ENCODE data around the gene IFT57.

DNA sequence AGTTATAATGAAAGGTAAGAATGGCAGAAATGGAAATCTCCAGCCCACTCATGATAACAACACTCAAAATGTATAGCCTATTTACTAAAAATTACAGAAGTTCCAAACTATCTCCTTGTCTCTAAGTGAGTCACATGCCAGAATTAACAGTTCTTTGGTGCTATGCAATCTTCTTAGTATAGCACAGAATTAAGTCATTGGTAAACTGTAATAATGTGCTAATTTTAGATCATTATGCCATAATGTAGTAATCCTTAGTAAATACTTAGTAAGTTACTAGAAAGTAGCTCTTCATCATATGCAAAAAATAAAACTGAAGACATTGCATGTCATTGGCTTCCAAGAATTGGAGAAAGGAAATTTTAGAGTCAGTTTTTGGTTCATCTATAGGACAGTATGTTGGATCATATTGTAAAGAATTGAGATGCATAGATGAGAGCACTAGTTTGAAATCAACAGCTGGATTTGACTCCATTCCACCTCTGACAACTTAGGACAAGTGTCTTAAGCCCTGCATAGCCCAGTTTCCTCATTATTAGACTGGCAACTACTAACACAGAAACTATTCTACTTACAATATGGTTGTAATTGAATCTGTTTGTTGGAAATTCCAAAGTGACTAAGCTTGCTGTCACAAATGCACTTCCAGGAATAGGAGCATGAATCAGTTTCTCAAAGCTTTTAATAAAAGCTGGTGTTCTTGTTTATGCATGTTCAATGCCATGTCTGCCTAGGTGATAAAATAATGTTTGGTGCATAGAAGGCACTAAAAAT lies 91.3 kb downstream of the IFT57 start:
- TF ChIP-seq MXI1 (conservative IDR thresholded peaks at IDR 0.05; ENCODE audit: poor library complexity, severe bottlenecking) (no peak), TAF1 (IDR thresholded peaks at IDR 0.05; ENCODE audit: low read depth) (no peak)
- TF ChIP-seq, protein P1, sequence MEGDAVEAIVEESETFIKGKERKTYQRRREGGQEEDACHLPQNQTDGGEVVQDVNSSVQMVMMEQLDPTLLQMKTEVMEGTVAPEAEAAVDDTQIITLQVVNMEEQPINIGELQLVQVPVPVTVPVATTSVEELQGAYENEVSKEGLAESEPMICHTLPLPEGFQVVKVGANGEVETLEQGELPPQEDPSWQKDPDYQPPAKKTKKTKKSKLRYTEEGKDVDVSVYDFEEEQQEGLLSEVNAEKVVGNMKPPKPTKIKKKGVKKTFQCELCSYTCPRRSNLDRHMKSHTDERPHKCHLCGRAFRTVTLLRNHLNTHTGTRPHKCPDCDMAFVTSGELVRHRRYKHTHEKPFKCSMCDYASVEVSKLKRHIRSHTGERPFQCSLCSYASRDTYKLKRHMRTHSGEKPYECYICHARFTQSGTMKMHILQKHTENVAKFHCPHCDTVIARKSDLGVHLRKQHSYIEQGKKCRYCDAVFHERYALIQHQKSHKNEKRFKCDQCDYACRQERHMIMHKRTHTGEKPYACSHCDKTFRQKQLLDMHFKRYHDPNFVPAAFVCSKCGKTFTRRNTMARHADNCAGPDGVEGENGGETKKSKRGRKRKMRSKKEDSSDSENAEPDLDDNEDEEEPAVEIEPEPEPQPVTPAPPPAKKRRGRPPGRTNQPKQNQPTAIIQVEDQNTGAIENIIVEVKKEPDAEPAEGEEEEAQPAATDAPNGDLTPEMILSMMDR (IDR thresholded peaks at IDR 0.05; ENCODE audit: poor library complexity, severe bottlenecking): no peak

Measured in neural cell (in vitro differentiated cells).